Inflammatory macrophage treated with lipopolysaccharide for 4 hours (primary cell): ENCODE results near the gene GSTA4.
"Not testable (repeated sequence)": the region's sequence is repeated elsewhere in the genome, so short reads cannot be mapped to it uniquely, and the experiment has no call there.

ENCODE experiments used
- DNase-seq: peaks from one replicate; pipeline ENCODE4 v3.0.0-alpha.2; 2020

Gene GSTA4

GRCh38 chr6:53011979-53012378, 16.9 kb upstream of the GSTA4 start:
- DNase-seq, result no peak

GRCh38 chr6:53010504-53010903, 15.4 kb upstream of the GSTA4 start:
- no peak for DNase-seq

- no peak for DNase-seq
Measured at GRCh38 chr6:53009511-53009910, 14.4 kb upstream of the GSTA4 start.

- no peak for DNase-seq
Measured at GRCh38 chr6:53009056-53009455, 14.0 kb upstream of the GSTA4 start.

DNA sequence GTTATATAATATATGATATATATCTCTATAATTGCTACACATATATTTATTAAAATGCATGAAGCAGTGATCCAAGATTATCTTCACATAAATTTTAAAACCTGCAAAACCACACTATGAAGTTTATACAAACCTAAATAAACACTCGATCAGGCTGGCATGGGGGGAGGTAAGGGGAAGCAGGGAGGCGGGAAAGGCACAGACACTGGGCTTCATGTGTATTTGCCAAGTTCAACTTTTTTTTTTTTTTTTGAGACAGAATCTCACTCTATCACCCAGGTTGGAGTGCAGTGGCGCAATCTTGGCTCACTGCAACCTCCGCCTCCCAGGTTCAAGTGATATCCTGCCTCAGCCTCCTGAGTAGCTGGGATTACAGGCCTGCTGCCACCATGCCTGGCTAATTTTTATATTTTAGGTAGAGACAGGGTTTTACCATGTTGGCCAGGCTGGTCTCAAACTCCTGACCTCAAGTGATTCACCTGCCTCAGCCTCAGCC, 13.2 kb upstream of the GSTA4 start:
- DNase-seq, result not testable (repeated sequence)

DNA sequence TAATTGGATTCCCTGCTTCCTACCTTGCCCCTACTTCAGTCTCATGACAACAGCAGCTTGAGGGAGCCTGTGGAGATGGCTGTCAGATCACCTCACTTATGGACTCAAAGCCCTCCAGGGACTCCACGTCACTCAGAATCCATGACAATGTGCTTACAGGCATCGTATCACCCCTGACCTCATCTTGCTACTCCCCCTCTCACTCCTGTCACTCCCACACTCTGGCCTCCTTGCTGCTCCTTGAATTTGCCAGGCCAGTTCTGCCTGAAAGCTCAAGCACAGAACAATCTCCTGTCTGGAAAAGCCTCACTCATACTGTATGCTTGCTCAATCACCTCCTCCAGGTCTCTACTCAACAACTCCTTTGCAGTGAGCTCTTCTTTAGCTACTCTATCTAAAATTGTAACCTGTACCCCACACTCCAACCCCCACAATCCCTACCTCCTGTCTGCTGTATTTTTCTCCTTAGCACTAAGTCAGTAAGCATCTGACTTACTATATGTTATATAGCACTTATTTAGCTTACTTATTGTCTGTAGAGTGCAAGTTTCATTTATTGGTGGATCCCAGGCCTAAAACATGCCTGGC, 10.7 kb upstream of the GSTA4 start:
- no peak for DNase-seq

- DNase-seq, result no peak
Measured at GRCh38 chr6:52999456-52999855, 4.4 kb upstream of the GSTA4 start.

DNA sequence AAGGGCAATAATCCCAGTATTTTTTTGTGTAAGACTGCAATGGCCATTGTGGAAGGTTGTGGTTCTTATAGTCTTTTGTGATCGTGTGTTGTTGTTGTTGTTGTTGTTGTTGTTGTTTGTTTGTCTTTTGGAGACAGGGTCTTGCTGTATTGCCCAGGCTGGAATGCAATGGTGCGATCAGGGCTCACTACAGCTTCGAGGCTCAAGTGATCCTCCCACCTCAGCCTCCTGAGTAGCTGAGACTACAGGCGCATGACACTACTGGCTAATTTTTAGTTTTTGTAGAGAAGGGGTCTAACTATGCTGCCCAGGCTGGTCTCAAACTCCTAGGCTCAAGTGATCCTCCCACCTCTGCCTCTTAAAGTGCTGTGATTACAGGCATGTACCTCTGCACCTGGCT, 3.5 kb upstream of the GSTA4 start:
- no peak for DNase-seq

DNA sequence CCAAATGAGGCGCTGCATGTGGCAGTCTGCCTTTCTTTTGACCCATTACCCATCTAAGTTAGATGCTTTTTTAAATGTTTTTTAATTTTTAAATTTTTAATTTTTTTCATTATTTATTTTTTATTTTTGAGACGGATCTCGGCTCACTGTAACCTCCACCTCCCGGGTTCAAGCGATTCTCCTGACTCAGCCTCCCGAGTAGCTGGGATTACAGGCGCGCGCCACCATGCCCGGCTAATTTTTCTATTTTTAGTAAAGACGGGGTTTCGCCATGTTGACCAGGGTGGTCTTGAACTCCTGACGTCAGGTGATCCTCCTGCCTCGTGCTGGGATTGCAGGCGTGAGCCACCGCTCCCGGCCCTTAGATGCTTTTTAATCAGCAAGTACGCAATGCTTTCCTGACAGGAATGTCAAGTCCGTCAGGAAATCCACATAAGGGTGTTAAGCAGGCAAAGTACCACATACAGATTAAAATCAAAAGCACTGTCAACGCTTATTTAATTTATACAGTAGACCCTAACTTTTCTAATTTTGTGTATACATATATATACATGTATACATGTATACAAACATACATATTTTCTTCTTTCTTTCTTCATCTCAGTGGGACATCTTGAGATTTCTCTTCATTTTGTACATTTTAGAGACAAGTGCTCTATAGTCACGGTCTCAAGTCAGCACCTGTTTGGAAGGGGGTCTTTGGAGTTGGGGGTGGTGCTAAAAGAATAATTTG, 995 bp upstream of the GSTA4 start:
- peak; percentile 73 for DNase-seq

DNA sequence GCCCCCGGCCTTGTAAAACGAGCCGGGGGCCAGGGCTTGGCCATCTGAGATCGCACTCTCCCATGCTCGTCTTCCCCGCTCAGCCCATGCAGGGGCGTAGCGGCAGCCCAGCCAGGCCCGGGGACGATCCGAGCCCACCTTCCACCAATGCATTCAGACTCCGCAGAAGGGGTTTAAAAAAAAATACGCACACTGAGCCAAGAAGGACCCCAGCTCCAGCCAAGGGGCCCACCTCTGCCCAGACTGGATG, 320 bp downstream of the GSTA4 start:
- DNase-seq, result no peak

GRCh38 chr6:52994031-52994838, 849 bp downstream of the GSTA4 start:
- no peak for DNase-seq

DNA sequence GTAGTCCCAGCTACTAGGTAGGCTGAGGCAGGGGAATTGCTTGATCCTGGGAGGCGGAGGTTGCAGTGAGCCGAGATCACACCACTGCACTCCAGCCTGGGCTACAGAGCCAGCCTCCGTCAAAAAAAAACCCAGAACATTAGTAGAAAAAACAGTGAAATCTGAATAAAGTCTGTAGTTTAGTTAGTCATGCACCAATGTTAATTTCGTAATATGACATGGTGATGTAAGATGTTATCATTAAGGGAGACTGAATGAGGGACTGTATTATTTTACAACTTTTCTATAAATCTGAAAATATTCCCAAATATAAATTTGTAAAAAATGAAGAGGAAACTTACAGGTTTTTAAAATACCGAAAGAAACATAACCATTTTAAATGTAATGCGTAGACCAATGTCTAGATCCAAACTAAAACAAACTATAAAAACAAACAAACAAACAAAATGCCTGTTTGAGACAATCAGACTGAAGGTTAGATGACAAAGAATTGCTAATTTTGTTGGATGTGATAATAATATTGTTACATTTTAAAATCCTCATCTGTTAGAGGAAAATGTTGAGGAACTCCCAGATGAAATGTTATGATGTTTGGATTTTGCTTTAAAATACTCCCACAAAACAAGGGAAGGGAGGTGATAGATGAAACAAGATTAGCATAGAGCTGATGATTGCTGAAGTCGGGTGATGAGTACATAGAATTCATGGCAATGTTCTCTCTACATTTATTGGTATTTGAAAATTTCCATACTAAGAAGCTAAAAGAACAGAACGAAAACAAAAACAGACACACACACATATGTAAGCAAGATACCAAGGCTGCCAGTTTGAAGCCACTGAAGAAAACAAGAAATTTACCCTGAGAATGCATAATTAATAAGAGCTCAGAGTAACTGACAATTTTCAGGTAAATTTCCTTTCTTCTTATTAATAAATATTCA, 1.8 kb downstream of the GSTA4 start:
- peak; percentile 71 for DNase-seq

DNA sequence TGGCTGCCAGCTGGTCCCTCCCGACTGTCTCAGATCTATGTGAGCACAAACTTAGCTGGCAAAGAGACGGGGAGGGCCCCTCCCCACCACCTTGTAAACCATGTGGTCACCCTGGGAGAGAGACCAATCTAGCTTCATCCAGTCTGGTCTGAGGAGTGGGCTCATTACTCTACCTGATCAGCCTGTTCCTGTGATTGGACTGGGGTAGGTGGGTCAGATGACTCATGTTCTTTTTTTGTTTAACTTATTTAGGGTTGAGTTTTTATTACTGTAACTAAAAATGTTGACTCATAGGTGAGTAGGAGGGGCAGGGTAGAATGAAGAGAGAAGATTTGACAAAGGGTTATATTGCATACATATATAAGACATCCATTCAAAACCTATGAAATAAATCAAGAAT, 4.7 kb downstream of the GSTA4 start:
- peak; percentile 14 for DNase-seq

DNA sequence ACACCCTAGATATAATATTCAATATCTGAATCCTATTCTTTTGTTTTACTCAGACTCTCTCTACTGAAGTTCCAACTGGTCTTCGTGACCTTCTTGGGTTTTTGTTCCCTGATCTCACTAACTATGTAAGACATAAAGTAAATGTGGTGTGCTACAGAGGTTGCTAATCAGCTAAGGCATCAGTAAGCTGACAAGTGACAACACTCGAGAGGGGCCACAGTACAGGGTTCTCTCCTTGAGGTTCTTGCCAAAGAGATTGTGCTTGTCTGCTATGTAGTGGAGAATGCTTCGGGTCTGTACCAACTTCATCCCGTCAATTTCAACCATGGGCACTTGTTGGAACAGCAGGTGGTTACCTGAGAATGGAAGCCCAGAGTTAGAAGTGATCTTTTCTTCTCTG, 9.9 kb downstream of the GSTA4 start:
- DNase-seq, result no peak

DNA sequence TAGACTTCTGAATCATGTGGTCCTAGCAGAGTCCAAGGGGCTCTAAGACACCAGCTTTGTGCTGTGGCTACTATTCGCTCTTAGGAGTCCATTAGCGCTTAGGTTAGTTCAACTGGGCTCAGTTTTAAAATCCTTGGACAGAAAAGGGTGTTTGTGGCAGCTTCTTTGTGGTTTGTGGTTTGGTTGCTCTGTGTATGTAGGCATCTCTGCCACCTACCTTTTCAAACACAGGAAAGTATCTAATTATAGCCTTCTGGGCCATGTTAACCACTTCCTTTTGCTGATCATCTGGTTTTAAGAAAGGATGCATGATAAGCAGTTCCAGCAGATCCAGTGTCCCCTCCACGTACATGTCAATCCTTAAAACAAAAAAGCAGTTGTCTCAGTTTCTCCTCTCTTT, 10.8 kb downstream of the GSTA4 start:
- no peak for DNase-seq

- no peak for DNase-seq
Measured at GRCh38 chr6:52983159-52983848, 11.8 kb downstream of the GSTA4 start.

GRCh38 chr6:52982680-52983079, 12.4 kb downstream of the GSTA4 start:
- DNase-seq, result no peak

DNA sequence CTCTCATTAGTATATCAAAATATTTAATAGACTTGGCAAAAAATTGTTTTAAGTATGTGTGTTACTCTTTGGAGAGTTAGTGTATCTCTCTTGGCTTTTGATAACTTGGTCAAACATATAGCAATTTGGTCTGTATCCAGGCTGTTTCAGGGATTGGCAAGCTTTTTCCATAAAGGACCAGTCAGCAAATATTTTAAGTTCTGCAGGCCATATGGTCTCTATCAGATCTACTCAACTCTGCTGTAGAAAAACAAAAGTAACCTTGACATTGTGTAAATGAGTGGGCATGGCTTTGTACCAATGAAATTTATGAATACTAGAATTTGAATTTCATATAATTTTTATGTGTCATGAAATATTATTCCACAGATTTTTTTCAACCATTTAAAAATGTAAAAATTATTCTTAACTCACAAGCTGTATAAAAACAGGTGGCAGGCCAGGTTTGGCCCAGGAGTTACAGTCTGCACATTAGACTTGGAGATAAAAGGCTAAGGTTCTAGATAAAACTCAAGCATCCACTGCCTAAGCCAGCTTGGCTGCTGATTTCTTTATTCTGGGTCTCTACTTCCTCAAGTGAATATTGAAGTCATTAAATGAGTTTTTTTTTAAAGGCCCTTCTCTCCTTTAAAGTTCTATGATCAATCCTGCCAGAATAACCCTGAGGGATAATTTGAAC, 13.7 kb downstream of the GSTA4 start:
- DNase-seq, result no peak

GRCh38 chr6:52976591-52977035, 18.5 kb downstream of the GSTA4 start:
- peak; percentile 91 for DNase-seq

GRCh38 chr6:52976149-52976548, 18.9 kb downstream of the GSTA4 start:
- peak; percentile 79 for DNase-seq

DNA sequence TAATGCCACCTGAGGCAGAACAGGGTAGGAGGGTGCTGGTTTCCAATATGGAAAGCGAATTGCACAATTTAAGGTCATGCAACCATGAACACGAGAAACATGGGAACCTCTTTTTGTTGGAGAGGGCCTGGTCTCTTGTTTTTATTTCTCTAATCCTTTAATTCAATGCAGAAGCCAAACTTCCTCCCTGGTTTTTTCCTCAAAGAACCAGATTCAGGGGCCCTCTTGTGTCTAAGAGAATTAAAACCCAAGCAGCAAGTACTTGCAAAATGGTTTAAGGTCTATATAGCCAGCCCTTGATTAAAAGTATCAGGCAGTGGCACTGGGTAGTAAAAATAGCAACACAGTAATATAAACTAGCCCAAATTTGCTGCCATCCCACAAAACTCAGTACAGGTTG, 19.5 kb downstream of the GSTA4 start:
- peak; percentile 30 for DNase-seq

DNA sequence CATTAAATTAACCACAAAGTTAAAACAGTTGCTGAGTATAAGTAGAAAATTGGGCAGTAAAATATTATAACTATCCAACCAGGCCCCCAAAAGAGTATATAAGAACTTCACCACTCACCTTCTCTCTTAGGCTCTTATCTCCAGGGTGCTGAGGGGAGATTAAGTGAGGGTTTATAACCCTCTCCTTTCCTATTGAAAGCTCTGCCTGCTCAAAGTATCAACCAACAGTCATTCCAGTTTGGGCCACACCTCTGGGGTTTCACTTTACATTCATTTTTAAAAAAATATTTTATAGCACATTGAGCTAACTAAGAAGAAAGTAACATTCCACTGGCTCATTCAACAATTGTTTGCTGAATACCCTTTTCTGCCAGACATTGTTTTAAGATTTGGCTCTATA, 22.1 kb downstream of the GSTA4 start:
- no peak for DNase-seq
